Measurements from ENCODE around the gene FANCI.

FANCI gene

DNA sequence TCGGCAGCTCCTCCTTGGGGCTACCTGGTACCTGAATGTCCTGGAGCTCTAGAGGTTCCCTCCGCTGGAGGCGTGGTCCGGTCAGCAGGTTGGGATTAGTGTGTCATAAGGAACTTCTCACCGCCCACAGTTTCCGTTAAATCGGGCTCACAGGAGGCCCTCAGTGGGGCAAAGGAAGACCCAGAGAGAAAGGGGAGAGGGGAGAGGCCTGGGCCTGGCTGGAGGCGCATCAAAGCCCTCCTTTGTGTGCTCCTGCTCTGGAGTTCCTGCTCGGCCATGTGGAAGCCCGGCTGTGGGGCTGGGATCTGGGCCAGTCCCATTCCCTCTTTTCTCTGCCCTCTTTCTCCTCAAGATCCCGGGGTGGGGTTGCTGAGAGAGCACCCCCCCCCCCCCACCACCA lies 22.2 kb upstream of the FANCI start, which contains the start of gene RLBP1:
Gene RLBP1 (minus strand): TSS at position 37 of the 400 bp plus-strand sequence. CDS start 2,604 bp downstream, outside the sequence.
- H3K79me2 ChIP-seq (ENCODE audit: low read length): no peaks in the 10 kb centered on the region
- no peaks in the 10 kb centered on the region for H3K27me3 ChIP-seq (replicated peaks; ENCODE audit: insufficient read depth, low read length)
- no peaks in the 10 kb centered on the region for H3K9me3 ChIP-seq (replicated peaks; ENCODE audit: insufficient read depth, low read length)
- no peak for DNase-seq
- no peak within 1 kb of the TSS for H3K4me2 ChIP-seq (ENCODE audit: low read depth, low read length)
- TF ChIP-seq, protein P1, sequence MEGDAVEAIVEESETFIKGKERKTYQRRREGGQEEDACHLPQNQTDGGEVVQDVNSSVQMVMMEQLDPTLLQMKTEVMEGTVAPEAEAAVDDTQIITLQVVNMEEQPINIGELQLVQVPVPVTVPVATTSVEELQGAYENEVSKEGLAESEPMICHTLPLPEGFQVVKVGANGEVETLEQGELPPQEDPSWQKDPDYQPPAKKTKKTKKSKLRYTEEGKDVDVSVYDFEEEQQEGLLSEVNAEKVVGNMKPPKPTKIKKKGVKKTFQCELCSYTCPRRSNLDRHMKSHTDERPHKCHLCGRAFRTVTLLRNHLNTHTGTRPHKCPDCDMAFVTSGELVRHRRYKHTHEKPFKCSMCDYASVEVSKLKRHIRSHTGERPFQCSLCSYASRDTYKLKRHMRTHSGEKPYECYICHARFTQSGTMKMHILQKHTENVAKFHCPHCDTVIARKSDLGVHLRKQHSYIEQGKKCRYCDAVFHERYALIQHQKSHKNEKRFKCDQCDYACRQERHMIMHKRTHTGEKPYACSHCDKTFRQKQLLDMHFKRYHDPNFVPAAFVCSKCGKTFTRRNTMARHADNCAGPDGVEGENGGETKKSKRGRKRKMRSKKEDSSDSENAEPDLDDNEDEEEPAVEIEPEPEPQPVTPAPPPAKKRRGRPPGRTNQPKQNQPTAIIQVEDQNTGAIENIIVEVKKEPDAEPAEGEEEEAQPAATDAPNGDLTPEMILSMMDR (IDR thresholded peaks at IDR 0.05; ENCODE audit: low read length): no peak
- no peak for TF ChIP-seq EZH2phosphoT487 (IDR thresholded peaks at IDR 0.05; ENCODE audit: low read length)
- TF ChIP-seq EZH2 (optimal IDR thresholded peaks at IDR 0.05; ENCODE audit: low read depth, low read length): no peak
- no peaks in the 10 kb centered on the region for H3K9me2 ChIP-seq (replicated peaks; ENCODE audit: insufficient read depth, low read length)
- H3K4me3 ChIP-seq (ENCODE audit: low read length): no peak within 1 kb of the TSS
- no peaks in the 10 kb centered on the region for H3F3A ChIP-seq (ENCODE audit: insufficient read depth, low read length)
- H3K9ac ChIP-seq (ENCODE audit: low read length): no peak within 1 kb of the TSS
- H3K36me3 ChIP-seq (replicated peaks; ENCODE audit: insufficient read depth, low read length): no peaks in the 10 kb centered on the region
- H4K20me1 ChIP-seq (ENCODE audit: insufficient read depth, low read length): no peaks in the 10 kb centered on the region
- no peak within 1 kb of the TSS for H3K27ac ChIP-seq (ENCODE audit: low read length)
- no peaks in the 10 kb centered on the region for H3K4me1 ChIP-seq (ENCODE audit: low read length)
- H2AFZ ChIP-seq (ENCODE audit: low read length): no peak within 1 kb of the TSS

DNA sequence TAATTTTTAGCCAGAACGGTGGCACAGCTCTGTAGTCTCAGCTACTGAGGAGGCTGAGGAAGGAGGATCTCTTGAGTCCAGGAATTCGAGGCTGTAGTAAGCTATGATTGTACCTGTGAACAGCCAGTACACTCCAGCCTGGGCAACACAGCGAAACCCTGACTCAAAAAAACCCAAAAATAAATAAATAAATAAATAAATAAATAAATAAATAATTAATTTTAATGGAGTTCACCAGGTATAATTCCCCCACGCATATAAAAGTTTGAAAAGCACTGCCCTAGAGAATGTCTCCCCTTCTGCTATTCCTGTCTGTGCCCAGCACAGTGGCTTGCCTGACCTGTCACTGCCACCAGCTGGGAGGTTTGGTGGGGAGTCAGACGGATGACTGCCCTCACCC lies 18.2 kb upstream of the FANCI start:
- no peaks in the 10 kb centered on the region for H3K79me2 ChIP-seq (ENCODE audit: low read length)
- H3K27me3 ChIP-seq (replicated peaks; ENCODE audit: insufficient read depth, low read length): no peaks in the 10 kb centered on the region
- H4K20me1 ChIP-seq (ENCODE audit: insufficient read depth, low read length): no peaks in the 10 kb centered on the region
- H3K27ac ChIP-seq (ENCODE audit: low read length): no peak overlapping the region
- H3K9ac ChIP-seq (ENCODE audit: low read length): no peak overlapping the region
- no peak overlapping the region for H2AFZ ChIP-seq (ENCODE audit: low read length)
- no peak overlapping the region for H3K4me2 ChIP-seq (ENCODE audit: low read depth, low read length)
- H3K9me2 ChIP-seq (replicated peaks; ENCODE audit: insufficient read depth, low read length): no peaks in the 10 kb centered on the region
- H3K4me1 ChIP-seq (ENCODE audit: low read length): no peaks in the 10 kb centered on the region
- H3K36me3 ChIP-seq (replicated peaks; ENCODE audit: insufficient read depth, low read length): no peaks in the 10 kb centered on the region
- no peak for DNase-seq
- H3K9me3 ChIP-seq (replicated peaks; ENCODE audit: insufficient read depth, low read length): no peaks in the 10 kb centered on the region
- H3F3A ChIP-seq (ENCODE audit: insufficient read depth, low read length): no peaks in the 10 kb centered on the region
- no peak overlapping the region for H3K4me3 ChIP-seq (ENCODE audit: low read length)
- TF ChIP-seq, protein P1 (IDR thresholded peaks at IDR 0.05; ENCODE audit: low read length): no peak
- TF ChIP-seq EZH2 (optimal IDR thresholded peaks at IDR 0.05; ENCODE audit: low read depth, low read length) (no peak), EZH2phosphoT487 (IDR thresholded peaks at IDR 0.05; ENCODE audit: low read length) (no peak)

DNA sequence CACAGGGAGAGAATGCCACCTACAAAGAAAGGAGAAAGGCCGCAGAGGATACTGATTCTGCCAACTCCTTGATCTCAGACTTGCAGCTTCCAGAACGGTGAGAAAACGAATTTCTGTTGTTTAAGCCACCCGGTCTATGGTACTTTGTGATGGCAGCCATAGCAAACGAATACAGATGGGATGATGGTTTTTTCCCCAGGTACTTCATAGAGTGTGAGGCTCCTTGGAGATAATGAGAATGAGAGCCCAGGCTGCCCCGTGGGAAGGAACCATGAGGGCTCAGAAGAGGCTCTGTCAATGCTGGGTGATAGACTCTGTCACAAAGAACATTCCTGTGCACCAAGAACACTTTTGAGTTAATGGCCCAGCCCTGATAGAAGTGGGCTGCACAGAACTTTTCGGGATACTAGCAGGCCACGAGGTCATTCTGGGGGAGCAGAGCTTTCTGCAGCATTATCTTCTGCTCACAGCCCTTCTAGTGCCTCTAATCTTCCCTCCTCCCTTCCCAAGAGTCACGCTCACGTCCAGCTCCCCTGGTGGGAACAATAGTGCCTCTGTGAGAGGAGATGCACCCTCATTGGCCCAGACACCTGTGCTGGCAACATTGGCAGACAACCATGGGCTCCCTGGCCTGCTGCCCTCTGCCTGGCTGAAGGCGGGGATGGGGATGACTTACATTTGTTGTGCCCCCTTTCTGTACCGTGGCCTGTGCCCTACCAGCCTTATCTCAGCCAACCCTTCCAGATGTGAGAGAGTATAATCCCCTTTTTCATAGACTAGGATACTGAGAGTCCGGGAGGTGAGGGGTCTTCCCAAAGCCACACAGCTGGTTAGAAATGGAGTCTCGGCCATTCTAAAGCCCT lies 17.2 kb upstream of the FANCI start:
- H3K9me3 ChIP-seq (replicated peaks; ENCODE audit: insufficient read depth, low read length): no peaks in the 10 kb centered on the region
- TF ChIP-seq EZH2phosphoT487 (IDR thresholded peaks at IDR 0.05; ENCODE audit: low read length) (no peak), EZH2 (optimal IDR thresholded peaks at IDR 0.05; ENCODE audit: low read depth, low read length) (no peak)
- TF ChIP-seq, protein P1 (IDR thresholded peaks at IDR 0.05; ENCODE audit: low read length): no peak
- H3K4me1 ChIP-seq (ENCODE audit: low read length): no peaks in the 10 kb centered on the region
- no peaks in the 10 kb centered on the region for H3K9me2 ChIP-seq (replicated peaks; ENCODE audit: insufficient read depth, low read length)
- DNase-seq: no peak
- H3K4me3 ChIP-seq (ENCODE audit: low read length): no peak overlapping the region
- H3K4me2 ChIP-seq (ENCODE audit: low read depth, low read length): no peak overlapping the region
- no peak overlapping the region for H3K27ac ChIP-seq (ENCODE audit: low read length)
- H3K9ac ChIP-seq (ENCODE audit: low read length): no peak overlapping the region
- no peaks in the 10 kb centered on the region for H3K27me3 ChIP-seq (replicated peaks; ENCODE audit: insufficient read depth, low read length)
- no peaks in the 10 kb centered on the region for H4K20me1 ChIP-seq (ENCODE audit: insufficient read depth, low read length)
- H2AFZ ChIP-seq (ENCODE audit: low read length): no peak overlapping the region
- H3F3A ChIP-seq (ENCODE audit: insufficient read depth, low read length): no peaks in the 10 kb centered on the region
- H3K79me2 ChIP-seq (ENCODE audit: low read length): no peaks in the 10 kb centered on the region
- H3K36me3 ChIP-seq (replicated peaks; ENCODE audit: insufficient read depth, low read length): no peaks in the 10 kb centered on the region
